HG03521 (cell line): ENCODE measurements around the gene HSPG2.

Source experiments
- ATAC-seq: cut with Tn5 transposase; IDR thresholded peaks from one replicate; pipeline ENCODE4 v1.9.1; 2021; ENCODE audit warnings: mild to moderate bottlenecking, moderate library complexity; ENCODE audit not compliant: unreplicated experiment

The HSPG2 gene

GRCh38 chr1:21901473-21901847 is 35.6 kb downstream of the HSPG2 start:
- no peak for ATAC-seq

- ATAC-seq = no peak
These were observed 36.2 kb downstream of the HSPG2 start for GRCh38 chr1:21900766-21901472.

GRCh38 chr1:21899987-21900386 is 37.1 kb downstream of the HSPG2 start:
- no peak for ATAC-seq

- ATAC-seq = no peak
These were observed 37.8 kb downstream of the HSPG2 start for GRCh38 chr1:21899267-21899810.

GRCh38 chr1:21898326-21899200 is 38.5 kb downstream of the HSPG2 start:
- no peak for ATAC-seq

- ATAC-seq = no peak
These were observed 39.3 kb downstream of the HSPG2 start for GRCh38 chr1:21897844-21898243.

GRCh38 chr1:21896652-21897532 is 40.2 kb downstream of the HSPG2 start:
- ATAC-seq = no peak

- ATAC-seq = no peak
These were observed 41.1 kb downstream of the HSPG2 start for GRCh38 chr1:21896026-21896425.

- no peak for ATAC-seq
These were observed 42.9 kb downstream of the HSPG2 start for GRCh38 chr1:21894034-21894881.

- no peak for ATAC-seq
These were observed 43.9 kb downstream of the HSPG2 start for GRCh38 chr1:21893046-21893805.

GRCh38 chr1:21891621-21892479 is 45.3 kb downstream of the HSPG2 start:
- no peak for ATAC-seq

GRCh38 chr1:21891081-21891480 is 46.0 kb downstream of the HSPG2 start:
- ATAC-seq = no peak

- ATAC-seq = no peak
These were observed 48.6 kb downstream of the HSPG2 start for GRCh38 chr1:21888500-21888899.

- ATAC-seq = no peak
These were observed 49.3 kb downstream of the HSPG2 start for GRCh38 chr1:21887796-21888195.

GRCh38 chr1:21887216-21887736 is 49.8 kb downstream of the HSPG2 start:
- no peak for ATAC-seq

GRCh38 chr1:21886486-21887215 is 50.5 kb downstream of the HSPG2 start:
- no peak for ATAC-seq

- no peak for ATAC-seq
These were observed 51.7 kb downstream of the HSPG2 start for GRCh38 chr1:21885236-21886037.
